Mesenteric fat pad (tissue), 1 donor: ENCODE data around the gene ARL6IP5. TPM values are rescaled to one million over a fixed set of nuclear protein-coding genes. Genes with fewer than 3 reads are reported as not detected.
A peak's percentile ranks its signal among the peaks of the same experiment; 100 is the strongest.

Experiments used
- DNase-seq: peaks from one replicate; pipeline ENCODE4 v3.0.0-alpha.2; 2020; ENCODE audit warnings: low spot score
- total RNA-seq: library from RNA; stranded (reverse); fragmentation: NEBNext Ultra II Directional; extraction: Animal tissue kit (Norgen Biotek cat#: 25700); gene quantifications from one replicate; pipeline ENCODE4 v1.2.1, GENCODE V29; 2021
- donor health status: DM: yes; HTN: yes; CAD: no.

Gene ARL6IP5
- total RNA-seq, 1 donor from 2014 or later = 200 TPM

- DNase-seq = peak; percentile 94
These were observed 1.3 kb downstream of the ARL6IP5 start for GRCh38 chr3:69085833-69086722.

GRCh38 chr3:69087030-69087791 is 2.5 kb downstream of the ARL6IP5 start:
- DNase-seq = no peak

- no peak for DNase-seq
These were observed 3.3 kb downstream of the ARL6IP5 start for GRCh38 chr3:69088063-69088462.

- DNase-seq = no peak
These were observed 5.3 kb downstream of the ARL6IP5 start for GRCh38 chr3:69090021-69090420.

GRCh38 chr3:69091389-69092029 is 6.8 kb downstream of the ARL6IP5 start:
- no peak for DNase-seq

GRCh38 chr3:69092030-69092516 is 7.3 kb downstream of the ARL6IP5 start:
- DNase-seq = no peak

- DNase-seq = no peak
These were observed 9.9 kb downstream of the ARL6IP5 start for GRCh38 chr3:69094467-69095205.

- DNase-seq = no peak
These were observed 10.9 kb downstream of the ARL6IP5 start for GRCh38 chr3:69095636-69096035.

- no peak for DNase-seq
These were observed 11.6 kb downstream of the ARL6IP5 start for GRCh38 chr3:69096299-69096698.

- DNase-seq = no peak
These were observed 12.8 kb downstream of the ARL6IP5 start for GRCh38 chr3:69097407-69098086.

GRCh38 chr3:69099576-69099975 is 14.8 kb downstream of the ARL6IP5 start:
- no peak for DNase-seq

- DNase-seq = no peak
These were observed 17.6 kb downstream of the ARL6IP5 start for GRCh38 chr3:69102384-69102783.

GRCh38 chr3:69103123-69103522 is 18.4 kb downstream of the ARL6IP5 start:
- no peak for DNase-seq

- no peak for DNase-seq
These were observed 19.8 kb downstream of the ARL6IP5 start for GRCh38 chr3:69104586-69104985.

GRCh38 chr3:69105320-69105719 is 20.6 kb downstream of the ARL6IP5 start:
- no peak for DNase-seq

GRCh38 chr3:69107841-69108240 is 23.1 kb downstream of the ARL6IP5 start:
- DNase-seq = no peak

- DNase-seq = no peak
These were observed 24.1 kb downstream of the ARL6IP5 start for GRCh38 chr3:69108811-69109210.

GRCh38 chr3:69110941-69111546 is 26.3 kb downstream of the ARL6IP5 start:
- no peak for DNase-seq

- no peak for DNase-seq
These were observed 28.8 kb downstream of the ARL6IP5 start for GRCh38 chr3:69113536-69113935.

- DNase-seq = no peak
These were observed 31.0 kb downstream of the ARL6IP5 start for GRCh38 chr3:69115731-69116130.
